Fibroblast of mammary gland (primary cell): ENCODE measurements around the gene CD52.
"Not testable (repeated sequence)": the region's sequence is repeated elsewhere in the genome, so short reads cannot be mapped to it uniquely, and the experiment has no call there.

Experiments used
- DNase-seq: peaks from one replicate; pipeline ENCODE4 v3.0.0-alpha.2; 2010; ENCODE audit warnings: low read depth
- H3K4me3 ChIP-seq: 2 replicates; pipeline ENCODE4 v1.5.1; 2011; ENCODE audit warnings: low read depth, mild to moderate bottlenecking, low read length, moderate library complexity; ENCODE audit not compliant: control insufficient read depth
- TF ChIP-seq, protein P1 (sequence below): conservative IDR thresholded peaks from 2 replicates; pipeline ENCODE4 v1.5.1; 2011; ENCODE audit warnings: low read depth, low read length, inconsistent platforms; ENCODE audit not compliant: control insufficient read depth, insufficient read depth

The CD52 gene

DNA sequence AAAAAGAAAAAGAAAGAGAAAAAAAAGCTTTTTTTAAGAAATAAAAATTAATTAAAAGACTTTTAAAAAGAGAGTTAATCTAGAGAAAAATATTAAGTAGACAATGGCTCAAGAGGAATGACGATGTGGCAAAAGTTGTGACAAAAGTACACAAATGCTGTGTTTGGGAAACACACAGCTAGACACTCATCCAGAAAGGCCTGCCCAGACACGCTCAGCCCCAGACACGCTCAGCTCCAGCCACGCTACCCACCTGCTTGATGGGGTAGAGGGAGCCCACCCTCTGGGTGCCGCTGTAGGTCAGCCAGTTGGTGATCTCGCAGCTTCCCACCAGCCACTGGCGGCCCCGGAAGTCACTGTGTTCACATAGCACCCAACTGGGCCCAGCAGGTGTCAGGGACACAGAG is 10.2 kb downstream of the CD52 start:
- TF ChIP-seq, protein P1, sequence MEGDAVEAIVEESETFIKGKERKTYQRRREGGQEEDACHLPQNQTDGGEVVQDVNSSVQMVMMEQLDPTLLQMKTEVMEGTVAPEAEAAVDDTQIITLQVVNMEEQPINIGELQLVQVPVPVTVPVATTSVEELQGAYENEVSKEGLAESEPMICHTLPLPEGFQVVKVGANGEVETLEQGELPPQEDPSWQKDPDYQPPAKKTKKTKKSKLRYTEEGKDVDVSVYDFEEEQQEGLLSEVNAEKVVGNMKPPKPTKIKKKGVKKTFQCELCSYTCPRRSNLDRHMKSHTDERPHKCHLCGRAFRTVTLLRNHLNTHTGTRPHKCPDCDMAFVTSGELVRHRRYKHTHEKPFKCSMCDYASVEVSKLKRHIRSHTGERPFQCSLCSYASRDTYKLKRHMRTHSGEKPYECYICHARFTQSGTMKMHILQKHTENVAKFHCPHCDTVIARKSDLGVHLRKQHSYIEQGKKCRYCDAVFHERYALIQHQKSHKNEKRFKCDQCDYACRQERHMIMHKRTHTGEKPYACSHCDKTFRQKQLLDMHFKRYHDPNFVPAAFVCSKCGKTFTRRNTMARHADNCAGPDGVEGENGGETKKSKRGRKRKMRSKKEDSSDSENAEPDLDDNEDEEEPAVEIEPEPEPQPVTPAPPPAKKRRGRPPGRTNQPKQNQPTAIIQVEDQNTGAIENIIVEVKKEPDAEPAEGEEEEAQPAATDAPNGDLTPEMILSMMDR = no peak
- DNase-seq = no peak
- no peak overlapping the region for H3K4me3 ChIP-seq

DNA sequence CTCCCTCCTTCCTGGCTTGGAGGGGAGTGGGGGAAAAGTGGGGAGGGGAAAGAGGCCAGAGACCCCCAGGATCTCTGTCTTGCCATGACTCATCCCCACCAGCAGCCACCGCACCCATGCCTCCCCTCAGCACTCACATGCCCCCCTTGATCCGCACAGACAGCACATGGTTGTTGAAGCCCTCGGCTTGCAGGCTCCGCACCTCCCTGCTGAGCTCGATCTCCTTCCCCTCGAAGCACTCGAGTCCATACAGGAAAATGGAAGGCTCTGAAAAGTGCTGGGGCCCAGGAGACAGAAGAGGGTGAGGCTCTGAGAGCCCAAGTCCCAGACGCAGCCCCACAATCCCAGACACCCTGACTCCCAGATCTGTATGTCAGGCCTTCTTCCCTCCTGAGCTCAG is 10.8 kb downstream of the CD52 start:
- H3K4me3 ChIP-seq = no peak overlapping the region
- DNase-seq = no peak
- TF ChIP-seq, protein P1 = no peak

DNA sequence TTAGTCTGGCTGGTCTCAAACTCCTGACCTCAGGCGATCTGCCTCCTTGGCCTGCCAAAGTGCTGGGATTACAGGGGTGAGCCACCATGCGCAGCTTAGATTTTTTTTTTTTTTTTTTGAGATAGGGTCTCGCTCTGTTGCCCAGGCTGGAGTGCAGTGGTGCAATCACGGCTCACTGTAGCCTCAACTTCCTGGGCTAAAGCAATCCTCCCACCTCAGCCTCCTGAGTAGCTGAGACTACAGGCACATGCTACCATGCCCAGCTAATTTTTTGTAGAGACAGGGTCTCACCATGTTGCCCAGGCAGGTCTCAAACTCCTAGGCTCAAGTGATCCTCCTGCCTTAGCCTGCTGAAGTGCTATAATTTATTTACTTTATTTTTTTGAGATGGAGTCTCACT is 11.6 kb downstream of the CD52 start:
- DNase-seq, H3K4me3 ChIP-seq: not testable (repeated sequence)

DNA sequence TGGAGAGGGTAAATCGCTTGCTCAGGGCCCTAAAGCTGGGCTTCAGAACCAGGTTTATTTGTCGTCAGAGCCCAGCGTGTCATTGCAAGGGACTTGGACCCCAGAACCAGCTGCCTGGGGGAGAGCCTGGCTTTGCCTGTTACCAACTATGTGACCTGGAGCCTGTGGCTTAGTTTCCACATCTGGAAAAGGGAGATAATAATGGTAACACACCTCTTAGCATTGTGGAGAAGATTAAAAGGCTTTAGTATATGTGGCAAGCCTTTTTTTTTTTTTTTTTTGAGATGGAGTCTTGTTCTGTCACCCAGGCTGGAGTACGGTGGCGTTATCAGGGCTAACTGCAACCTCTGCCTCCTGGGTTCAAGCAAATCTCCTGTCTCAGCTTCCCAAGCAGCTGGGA is 12.5 kb downstream of the CD52 start:
- no peak for DNase-seq
- TF ChIP-seq, protein P1 = no peak

DNA sequence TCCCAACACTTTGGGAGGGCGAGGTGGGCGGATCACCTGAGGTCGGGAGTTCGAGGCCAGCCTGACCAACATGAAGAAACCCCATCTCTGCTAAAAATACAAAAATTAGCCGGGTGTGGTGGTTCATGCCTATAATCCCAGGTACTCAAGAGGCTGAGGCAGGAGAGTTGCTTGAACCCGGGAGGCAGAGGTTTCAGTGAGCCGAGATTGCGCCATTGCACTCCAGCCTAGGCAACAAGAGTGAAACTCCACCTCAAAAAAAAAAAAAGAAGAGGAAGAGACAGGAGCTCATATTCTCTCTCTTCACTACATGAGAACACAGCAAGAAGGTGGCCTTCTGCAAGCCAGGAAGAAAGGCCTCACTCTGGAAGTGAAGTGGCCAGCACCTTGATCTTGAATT is 15.6 kb downstream of the CD52 start:
- not testable (repeated sequence) for DNase-seq, H3K4me3 ChIP-seq

More for the DNA sequence above, 12.5 kb downstream of the CD52 start:
- no peak overlapping the region for H3K4me3 ChIP-seq

DNA sequence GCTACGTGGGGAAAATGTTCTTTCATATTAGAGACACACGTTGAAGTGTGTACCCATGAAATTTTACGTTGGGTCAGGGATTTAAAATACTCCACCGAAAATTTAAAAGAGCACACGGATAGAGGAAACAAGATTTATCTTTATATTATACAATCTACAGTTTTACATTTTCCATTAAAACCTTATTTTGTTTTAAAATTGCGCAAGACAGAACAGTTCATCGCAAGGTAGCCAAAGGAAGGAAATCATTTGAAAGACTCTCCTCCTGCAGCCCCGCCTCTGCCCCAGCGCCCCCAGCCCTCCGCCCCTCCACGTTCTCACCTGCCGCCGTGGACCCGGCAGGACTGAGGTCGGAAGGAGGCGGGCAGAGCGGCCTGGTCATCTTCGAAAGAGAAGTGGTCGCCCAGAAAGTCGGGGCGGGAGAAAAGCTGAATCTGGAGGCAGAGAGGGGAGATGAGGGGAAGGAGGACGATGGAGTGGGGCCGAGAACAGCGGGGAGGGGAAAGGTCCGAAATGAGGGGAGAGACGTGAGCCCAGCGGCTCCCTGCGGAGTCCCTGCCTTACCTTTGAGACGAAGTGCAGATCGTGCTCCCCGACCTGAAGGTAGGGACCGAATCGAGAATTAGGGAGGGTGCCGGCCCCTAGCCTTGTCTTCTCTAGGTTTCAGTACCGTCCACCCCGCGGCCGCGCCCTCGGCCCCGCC is 18.2 kb downstream of the CD52 start:
- DNase-seq = no peak
- H3K4me3 ChIP-seq = peak overlapping the region; percentile 42
- TF ChIP-seq, protein P1 = no peak

DNA sequence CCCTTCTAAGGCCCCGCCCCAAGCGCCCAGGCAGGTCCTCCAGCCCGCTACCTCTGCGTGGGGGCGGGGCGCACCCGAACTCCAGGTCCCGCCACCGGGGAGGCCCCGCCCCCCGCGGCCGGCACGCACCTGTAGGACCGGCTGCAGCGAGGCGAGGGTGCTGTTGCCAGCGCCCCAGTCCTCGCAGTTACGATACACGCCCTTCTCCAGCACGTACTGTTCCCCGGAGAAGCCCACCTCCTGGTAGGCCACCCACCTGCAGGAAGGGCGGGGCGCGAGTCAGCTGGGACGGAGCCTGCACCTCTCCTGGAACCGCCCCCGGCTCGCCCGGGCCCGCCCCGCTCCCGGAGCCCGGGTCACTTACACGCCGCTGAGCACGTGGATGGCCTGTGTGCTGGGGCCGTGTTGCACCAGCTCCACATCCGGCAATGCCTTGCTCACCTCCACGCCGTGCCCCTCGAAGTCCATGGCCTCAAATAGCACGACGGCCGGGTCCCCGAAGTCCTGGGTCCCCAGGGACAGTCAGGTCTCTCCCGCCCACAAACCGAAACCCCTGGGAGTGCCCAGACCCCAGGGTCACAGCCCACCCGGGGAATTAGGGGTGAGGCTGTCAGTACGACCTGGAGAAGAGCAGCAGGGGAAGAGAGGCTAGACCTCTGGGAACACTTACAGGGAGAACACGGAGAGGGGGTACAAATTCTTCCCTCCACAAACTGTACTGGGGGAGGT is 18.9 kb downstream of the CD52 start:
- H3K4me3 ChIP-seq = peak overlapping the region; percentile 42
- no peak for DNase-seq
- TF ChIP-seq, protein P1 = no peak

DNA sequence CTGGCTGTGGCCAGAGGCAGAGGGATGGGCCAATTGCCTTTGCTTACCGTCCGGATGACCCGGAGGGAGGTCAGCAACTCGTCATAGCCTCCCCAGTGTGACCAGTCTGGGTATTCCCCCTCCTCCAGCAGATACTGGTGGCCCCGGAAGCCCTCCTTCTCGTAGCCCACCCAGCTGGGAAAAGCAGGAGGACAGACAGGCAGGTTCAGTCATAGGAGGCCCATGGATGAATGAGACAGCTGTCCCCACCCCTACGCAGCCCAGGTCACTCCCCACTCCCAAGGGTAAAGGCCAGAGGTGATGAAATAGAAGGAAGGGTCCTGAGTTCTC is 19.4 kb downstream of the CD52 start:
- TF ChIP-seq, protein P1 = no peak
- no peak overlapping the region for H3K4me3 ChIP-seq
- DNase-seq = no peak
